Heart left ventricle (tissue), 16 donors: Measurements from ENCODE around the gene MEN1. TPM values are rescaled to one million over a fixed set of nuclear protein-coding genes. Genes with fewer than 3 reads are reported as not detected.

ENCODE experiments used
- ATAC-seq, 4 donors: fragments of 200-7000 bp; cut with Tn5 transposase; one replicate each; pipeline ENCODE4 v1.9.1; 2020 to 2022; ENCODE audit warnings: moderate library complexity in 4 of 4, mild to moderate bottlenecking in 3 of 4, moderate number of reproducible peaks in 1 of 4
- DNase-seq, 5 donors: peaks; one replicate each; pipeline ENCODE4 v3.0.0-alpha.2; 2020
- H3K27ac ChIP-seq, 12 donors: fragments of 200-600 bp; sonication (generic) in 4 of 12; one replicate each; pipeline versions ENCODE4 v1.5.0 to v1.8.0; 2016 to 2022; ENCODE audit warnings: mild to moderate bottlenecking in 2 of 12
- H3K27me3 ChIP-seq, 9 donors: fragments of 200-600 bp; sonication (generic) in 2 of 9; one replicate each; pipeline versions ENCODE4 v1.5.1 to v1.8.0; 2016 to 2022; ENCODE audit warnings: mild to moderate bottlenecking in 3 of 9
- H3K36me3 ChIP-seq, 9 donors: fragments of 200-600 bp; sonication (generic) in 2 of 9; one replicate each; pipeline versions ENCODE4 v1.5.0 to v1.8.0; 2018 to 2022; ENCODE audit warnings: mild to moderate bottlenecking in 2 of 9
- H3K4me1 ChIP-seq, 12 donors: fragments of 200-600 bp; sonication (generic) in 4 of 12; one replicate each; pipeline versions ENCODE4 v1.5.0 to v1.8.0; 2016 to 2022; ENCODE audit warnings: mild to moderate bottlenecking in 3 of 12
- H3K4me3 ChIP-seq, 12 donors: fragments of 200-600 bp; sonication (generic) in 4 of 12; one replicate each; pipeline versions ENCODE4 v1.5.0 to v1.8.0; 2017 to 2022; ENCODE audit warnings: mild to moderate bottlenecking in 9 of 12, moderate library complexity in 4 of 12
- H3K9me3 ChIP-seq, 12 donors: fragments of 200-600 bp; sonication (generic) in 4 of 12; one replicate each; pipeline versions ENCODE4 v1.5.0 to v1.8.0; 2016 to 2022; ENCODE audit warnings: mild to moderate bottlenecking in 1 of 12
- POLR2A ChIP-seq, 2 donors: fragments of 450-650 bp; IDR thresholded peaks; one replicate each; pipeline ENCODE4 v1.6.1; 2017; ENCODE audit warnings: antibody characterized with exemption in 2 of 2, mild to moderate bottlenecking in 2 of 2, moderate library complexity in 2 of 2
- WGBS, 4 donors: extraction: QIAGEN DNeasy Blood & Tissue Kit in 2 of 4; methylation state at CpG; one replicate each; pipeline versions ENCODE4 v1.1.5 to v1.1.7; 2013 to 2018; 5-methylcytosine and 5-hydroxymethylcytosine counted together
- intact Hi-C, 10 donors: fragments of 100-400 bp; cut with DNase I; formaldehyde crosslinking; loops; one replicate each; pipeline versions ENCODE4 v1.11.1 to v1.14.2; 2022
- polyA plus RNA-seq, 2 donors: library from polyadenylated mRNA; stranded (reverse); fragments of 200-250 nt; gene quantifications; one replicate each; pipeline ENCODE4 v1.2.3, GENCODE V29; 2013
- total RNA-seq, 9 donors: library from RNA; depleted of rRNA in 2 of 9; stranded (reverse); fragments of >200 nt in 2 of 9; fragmentation: NEBNext Ultra II Directional in 3 of 9; extraction: Animal tissue kit (Norgen Biotek cat#: 25700) in 3 of 9; gene quantifications; one replicate each; pipeline versions ENCODE4 v1.1.0 to v1.2.4, GENCODE V29; 2016 to 2023
- TF ChIP-seq, protein P1 (sequence below), 12 donors: fragments of 200-600 bp; sonication (generic) in 4 of 12; IDR thresholded peaks; one replicate each; pipeline versions ENCODE4 v1.5.0 to v1.8.0; 2018 to 2022; ENCODE audit warnings: antibody characterized with exemption in 12 of 12, mild to moderate bottlenecking in 5 of 12
- donor health status: ischemic (EF 13 %, LVEDD 7.1; RV severe dilation, severe dysfunction).
- donor health status: healthy with polysubstance abuse.
- donor health status: DM: no; HTN: yes; CAD: no.
- donor health status: DM: no; HTN: no; CAD: no.
- donor health status: ischemic (EF 25% LVEDD 6.9; RV normal size, moderate dysfunction).
- donor health status: ischemic (EF 25% LVEDD 5.7; RV mildly dilated, moderate dysfunction).
- donor health status: healthy.
- donor health status: DM: yes; HTN: yes; CAD: no.
- donor health status: ischemic (EF 35%, LVEDD 5.7; RV mildly dilated, moderate dysfunction).
- donor health status: nonischemic (EF 11% LVEDD 7.7; RV severe dilation, severe dysfunction).
- donor health status: DM: yes; HTN: yes; CAD: no.
- donor health status: PGD.
- donor health status: ischemic (EF 29% LVEDD 5.4; RV normal size, mild dysfunction).
- donor health status: nonischemic (EF 23%, LVEDD 6.1; RV moderate dilation, normal function).

MEN1 gene
- total and polyA plus RNA-seq, 11 donors, result 6.6 to 15.2 (median 9.0) TPM

DNA sequence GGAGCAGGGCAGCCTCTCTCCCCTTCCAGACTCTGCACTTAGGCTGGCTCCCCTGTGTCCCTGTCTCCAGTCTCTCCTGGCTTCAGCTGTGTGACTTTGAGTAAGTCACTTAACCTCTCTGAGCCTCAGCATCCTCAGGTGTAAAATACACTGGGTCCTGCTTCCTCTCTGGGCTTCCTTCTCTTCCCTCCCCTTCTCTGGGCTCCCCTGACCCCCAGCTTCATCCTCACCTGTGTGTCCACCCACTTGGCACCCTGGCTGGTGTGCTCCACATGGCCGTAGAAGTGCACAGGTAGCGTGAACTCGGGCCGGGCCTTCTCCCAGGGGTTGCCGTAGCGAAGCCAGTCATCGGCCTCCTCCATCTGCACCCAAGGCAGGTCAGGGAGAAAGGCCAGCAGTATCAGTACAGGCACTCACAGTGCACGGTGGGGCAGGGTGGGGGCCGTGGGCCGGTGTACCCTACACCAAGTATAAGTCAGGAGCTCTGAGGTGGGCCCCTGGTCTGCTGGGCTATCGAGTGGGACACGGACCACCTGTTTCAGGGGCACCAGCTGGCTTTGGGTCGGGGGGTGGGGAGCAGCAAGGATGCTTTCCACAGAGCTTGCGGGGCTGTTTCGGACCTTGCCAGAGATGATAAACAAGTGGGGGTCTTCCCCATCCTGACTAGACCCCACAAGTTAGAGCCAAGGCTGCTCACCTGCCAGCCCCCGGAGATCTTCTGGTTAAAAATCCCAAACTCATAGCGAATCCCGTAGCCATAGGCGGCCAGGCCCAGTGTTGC is 52.6 kb downstream of the MEN1 start:
- Histone ChIP-seq H3K9me3 (no peaks in the 10 kb centered on the region), H3K27ac (peak overlapping the region in 1 of 12 donors; percentile 81), H3K36me3 (peaks cover 0 to 16% (median 8%) of the 10 kb centered on the region in 9 donors), H3K27me3 (no peaks in the 10 kb centered on the region), H3K4me3 (no peak overlapping the region), H3K4me1 (peaks cover 2 to 44% (median 31%) of the 10 kb centered on the region in 12 donors)
- DNase-seq (peak in 1 of 5 donors; percentile 24), ATAC-seq (no peak)
- WGBS, 4 donors, result 87 to 92% (median 89%) methylated on average over 11 to 19 of the region's 19 CpGs
- TF ChIP-seq, protein P1, sequence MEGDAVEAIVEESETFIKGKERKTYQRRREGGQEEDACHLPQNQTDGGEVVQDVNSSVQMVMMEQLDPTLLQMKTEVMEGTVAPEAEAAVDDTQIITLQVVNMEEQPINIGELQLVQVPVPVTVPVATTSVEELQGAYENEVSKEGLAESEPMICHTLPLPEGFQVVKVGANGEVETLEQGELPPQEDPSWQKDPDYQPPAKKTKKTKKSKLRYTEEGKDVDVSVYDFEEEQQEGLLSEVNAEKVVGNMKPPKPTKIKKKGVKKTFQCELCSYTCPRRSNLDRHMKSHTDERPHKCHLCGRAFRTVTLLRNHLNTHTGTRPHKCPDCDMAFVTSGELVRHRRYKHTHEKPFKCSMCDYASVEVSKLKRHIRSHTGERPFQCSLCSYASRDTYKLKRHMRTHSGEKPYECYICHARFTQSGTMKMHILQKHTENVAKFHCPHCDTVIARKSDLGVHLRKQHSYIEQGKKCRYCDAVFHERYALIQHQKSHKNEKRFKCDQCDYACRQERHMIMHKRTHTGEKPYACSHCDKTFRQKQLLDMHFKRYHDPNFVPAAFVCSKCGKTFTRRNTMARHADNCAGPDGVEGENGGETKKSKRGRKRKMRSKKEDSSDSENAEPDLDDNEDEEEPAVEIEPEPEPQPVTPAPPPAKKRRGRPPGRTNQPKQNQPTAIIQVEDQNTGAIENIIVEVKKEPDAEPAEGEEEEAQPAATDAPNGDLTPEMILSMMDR (IDR thresholded peaks at IDR 0.05), result no peak
- TF ChIP-seq POLR2A (IDR thresholded peaks at IDR 0.05), result no peak
- intact Hi-C loops, result no loop called here

DNA sequence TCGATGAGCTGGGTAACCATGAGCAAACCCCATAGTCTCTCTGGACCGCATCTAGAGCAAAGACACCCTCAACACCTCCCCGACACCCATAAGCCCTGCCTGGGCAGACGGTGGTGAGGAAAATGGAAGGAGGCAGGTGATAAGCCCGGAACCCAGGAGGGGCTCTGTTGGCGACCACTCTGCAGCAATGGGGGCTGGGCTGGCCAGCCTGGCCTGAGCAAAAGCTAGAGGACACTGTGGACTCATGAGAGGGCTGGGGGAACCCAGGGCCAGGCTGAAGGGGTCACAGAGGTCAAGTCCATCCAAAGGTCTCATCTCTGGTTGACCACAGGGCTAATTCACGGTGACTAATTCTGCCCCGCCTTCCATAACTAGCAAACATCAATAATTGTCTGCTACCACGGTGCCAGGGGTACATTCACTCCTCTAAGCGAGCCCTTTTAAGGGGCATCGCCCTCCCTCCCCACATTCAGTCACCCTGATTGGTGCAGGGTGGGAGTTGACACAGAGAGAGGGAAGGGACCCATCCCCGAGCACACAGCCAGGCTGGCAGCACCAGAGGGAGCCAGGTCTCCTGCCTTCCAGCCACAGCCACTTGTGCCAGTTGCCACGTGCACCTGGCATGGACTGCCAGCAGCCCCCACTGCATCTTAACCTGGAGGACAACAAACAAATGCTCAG is 54.5 kb downstream of the MEN1 start:
- Histone ChIP-seq H3K4me1 (peaks cover 0 to 25% (median 20%) of the 10 kb centered on the region in 12 donors), H3K36me3 (peaks cover 0 to 34% (median 14%) of the 10 kb centered on the region in 9 donors), H3K9me3 (no peaks in the 10 kb centered on the region), H3K4me3 (no peak overlapping the region), H3K27me3 (no peaks in the 10 kb centered on the region), H3K27ac (no peak overlapping the region)
- DNase-seq (peak in 1 of 5 donors; percentile 24), ATAC-seq (no peak)
- TF ChIP-seq, protein P1 (IDR thresholded peaks at IDR 0.05), result no peak
- no peak for TF ChIP-seq POLR2A (IDR thresholded peaks at IDR 0.05)
- WGBS, 4 donors, result 80 to 87% (median 82%) methylated on average over 11 to 13 of the region's 13 CpGs
- intact Hi-C loops, result no loop called here

DNA sequence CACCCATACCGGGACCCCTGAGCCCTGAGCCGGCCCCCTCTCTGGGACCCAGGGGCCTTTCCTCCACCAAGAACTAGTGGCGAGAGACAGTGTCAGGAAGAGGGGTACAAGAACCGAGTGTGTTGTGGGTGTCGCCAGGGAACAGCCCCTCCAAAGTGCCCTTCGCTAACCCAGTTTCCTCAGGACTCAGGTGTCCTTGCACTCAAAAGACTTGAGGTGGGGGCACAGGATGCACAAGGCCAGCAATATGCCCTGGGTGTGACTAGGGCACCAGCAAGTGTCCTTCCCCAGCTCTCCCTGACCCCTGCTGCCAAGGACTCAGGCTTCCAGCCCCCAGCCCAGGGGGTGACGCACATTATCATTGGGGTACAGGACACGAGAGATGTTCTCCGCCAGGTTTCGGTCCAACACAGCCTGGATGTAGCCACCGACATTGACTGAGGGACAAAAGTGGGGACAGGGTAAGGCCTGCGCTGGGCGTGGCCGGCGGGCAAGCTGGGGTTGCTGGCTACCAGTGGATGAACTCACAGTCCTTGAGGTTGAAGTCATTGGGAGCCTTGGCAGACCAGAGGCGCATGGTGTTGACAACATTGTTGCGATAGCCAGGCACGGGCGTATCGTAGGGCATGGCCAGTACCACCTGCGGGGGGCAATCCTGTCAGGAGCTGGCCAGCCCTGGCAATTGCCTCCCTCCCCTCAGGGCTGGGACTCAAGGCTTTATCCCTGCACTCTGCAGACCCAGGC is 55.3 kb downstream of the MEN1 start:
- intact Hi-C loops, result no loop called here
- WGBS, 4 donors, result 83 to 94% (median 88%) methylated on average over 18 to 21 of the region's 21 CpGs
- Histone ChIP-seq H3K27ac (no peak overlapping the region), H3K27me3 (no peaks in the 10 kb centered on the region), H3K4me3 (no peak overlapping the region), H3K9me3 (no peaks in the 10 kb centered on the region), H3K4me1 (peaks cover 0 to 18% (median 12%) of the 10 kb centered on the region in 12 donors), H3K36me3 (peaks cover 0 to 41% (median 16%) of the 10 kb centered on the region in 9 donors)
- DNase-seq (no peak), ATAC-seq (no peak)
- TF ChIP-seq, protein P1 (IDR thresholded peaks at IDR 0.05), result no peak
- TF ChIP-seq POLR2A (IDR thresholded peaks at IDR 0.05), result no peak
